Fibroblast of skin of scalp (primary cell): ENCODE data around the gene CCDC27.

Experiments
- DNase-seq: peaks from one replicate; pipeline ENCODE4 v3.0.0-alpha.2; 2013

Gene CCDC27

GRCh38 chr1:3777647-3778589 is 25.7 kb downstream of the CCDC27 start:
- DNase-seq, result no peak

GRCh38 chr1:3778590-3779264 is 26.5 kb downstream of the CCDC27 start:
- DNase-seq, result no peak

GRCh38 chr1:3779265-3779911 is 27.1 kb downstream of the CCDC27 start:
- no peak for DNase-seq

- DNase-seq, result no peak
Observed at GRCh38 chr1:3779912-3780416, 27.7 kb downstream of the CCDC27 start.

- no peak for DNase-seq
Observed at GRCh38 chr1:3780901-3781300, 28.7 kb downstream of the CCDC27 start.

GRCh38 chr1:3783651-3784474 is 31.6 kb downstream of the CCDC27 start:
- DNase-seq, result no peak

- no peak for DNase-seq
Observed at GRCh38 chr1:3785045-3785444, 32.8 kb downstream of the CCDC27 start.

GRCh38 chr1:3785456-3786157 is 33.4 kb downstream of the CCDC27 start:
- no peak for DNase-seq

GRCh38 chr1:3786468-3787348 is 34.5 kb downstream of the CCDC27 start:
- DNase-seq, result no peak

- no peak for DNase-seq
Observed at GRCh38 chr1:3787349-3787715, 35.1 kb downstream of the CCDC27 start.

- DNase-seq, result no peak
Observed at GRCh38 chr1:3787745-3788605, 35.7 kb downstream of the CCDC27 start.

GRCh38 chr1:3788756-3789420 is 36.6 kb downstream of the CCDC27 start:
- no peak for DNase-seq

- DNase-seq, result no peak
Observed at GRCh38 chr1:3789421-3790300, 37.4 kb downstream of the CCDC27 start.

GRCh38 chr1:3790500-3790923 is 38.3 kb downstream of the CCDC27 start:
- DNase-seq, result no peak

- DNase-seq, result no peak
Observed at GRCh38 chr1:3790952-3791351, 38.7 kb downstream of the CCDC27 start.

GRCh38 chr1:3795453-3796214 is 43.4 kb downstream of the CCDC27 start:
- no peak for DNase-seq
